Liver (tissue), 3 donors: ENCODE measurements around the gene PLA2G3.

Experiments used
- ATF3 ChIP-seq: IDR thresholded peaks from 2 replicates; pipeline ENCODE4 v1.6.1; 2016; ENCODE audit warnings: antibody characterized with exemption
- TF ChIP-seq, protein P1 (sequence below): fragments of 150-350 bp; IDR thresholded peaks from 2 replicates; pipeline ENCODE4 v1.5.1; 2017; ENCODE audit warnings: improper control_type of control experiment, low read depth, low read length; ENCODE audit not compliant: missing input control
- TF ChIP-seq, protein P2 (sequence below): IDR thresholded peaks from 2 replicates; pipeline ENCODE4 v1.6.1; 2016; ENCODE audit warnings: antibody characterized with exemption
- donor health status: healthy.
- donor health status: healthy.

DNA sequence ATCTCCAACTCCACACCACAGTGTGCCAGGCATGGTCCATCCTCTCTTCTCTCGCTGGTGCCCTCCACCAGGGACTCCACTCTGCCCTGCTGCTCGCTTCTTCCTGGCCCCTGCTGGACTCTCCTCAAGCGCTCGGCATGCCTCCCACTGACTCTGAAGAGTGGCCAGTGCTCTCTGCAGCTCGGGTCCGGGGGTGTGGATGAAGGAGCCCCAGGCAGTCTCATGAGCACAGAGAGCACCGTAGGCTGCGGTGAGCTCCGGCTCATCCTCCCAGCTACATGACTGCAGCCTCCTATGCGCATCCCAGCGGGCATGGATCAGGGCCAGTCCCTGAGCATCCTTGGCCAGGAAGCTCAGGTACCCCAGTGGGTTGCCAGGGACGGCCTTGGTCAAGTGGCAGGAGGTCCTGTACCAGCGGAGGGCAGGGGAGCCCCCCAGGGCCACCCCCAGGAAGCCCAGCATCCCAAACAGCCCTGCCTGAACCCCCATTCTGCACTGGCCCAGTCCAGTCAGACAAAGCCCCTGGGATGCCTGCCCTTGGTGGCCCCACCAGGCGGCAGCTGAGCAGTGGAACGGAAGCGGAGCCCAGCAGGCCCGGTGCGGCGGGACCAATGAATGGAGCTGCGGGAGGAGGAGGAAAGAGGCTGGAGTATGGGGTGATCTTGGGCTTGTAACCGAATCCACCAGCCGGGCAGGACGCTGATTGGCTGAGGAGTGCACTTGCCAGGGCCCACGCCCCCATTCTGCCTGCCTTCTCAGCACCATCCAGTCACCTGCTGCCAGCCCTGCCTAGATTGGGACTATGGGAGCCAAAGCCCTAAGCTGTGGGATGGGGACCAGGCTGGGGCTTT lies at the start of gene PLA2G3:
- TF ChIP-seq, protein P1, sequence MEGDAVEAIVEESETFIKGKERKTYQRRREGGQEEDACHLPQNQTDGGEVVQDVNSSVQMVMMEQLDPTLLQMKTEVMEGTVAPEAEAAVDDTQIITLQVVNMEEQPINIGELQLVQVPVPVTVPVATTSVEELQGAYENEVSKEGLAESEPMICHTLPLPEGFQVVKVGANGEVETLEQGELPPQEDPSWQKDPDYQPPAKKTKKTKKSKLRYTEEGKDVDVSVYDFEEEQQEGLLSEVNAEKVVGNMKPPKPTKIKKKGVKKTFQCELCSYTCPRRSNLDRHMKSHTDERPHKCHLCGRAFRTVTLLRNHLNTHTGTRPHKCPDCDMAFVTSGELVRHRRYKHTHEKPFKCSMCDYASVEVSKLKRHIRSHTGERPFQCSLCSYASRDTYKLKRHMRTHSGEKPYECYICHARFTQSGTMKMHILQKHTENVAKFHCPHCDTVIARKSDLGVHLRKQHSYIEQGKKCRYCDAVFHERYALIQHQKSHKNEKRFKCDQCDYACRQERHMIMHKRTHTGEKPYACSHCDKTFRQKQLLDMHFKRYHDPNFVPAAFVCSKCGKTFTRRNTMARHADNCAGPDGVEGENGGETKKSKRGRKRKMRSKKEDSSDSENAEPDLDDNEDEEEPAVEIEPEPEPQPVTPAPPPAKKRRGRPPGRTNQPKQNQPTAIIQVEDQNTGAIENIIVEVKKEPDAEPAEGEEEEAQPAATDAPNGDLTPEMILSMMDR = no peak
- TF ChIP-seq, protein P2, sequence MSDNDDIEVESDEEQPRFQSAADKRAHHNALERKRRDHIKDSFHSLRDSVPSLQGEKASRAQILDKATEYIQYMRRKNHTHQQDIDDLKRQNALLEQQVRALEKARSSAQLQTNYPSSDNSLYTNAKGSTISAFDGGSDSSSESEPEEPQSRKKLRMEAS = no peak
- no peak for TF ChIP-seq ATF3
